HepG2 (cell line): ENCODE results near the gene SNF8. TPM values are rescaled to one million over a fixed set of nuclear protein-coding genes. Genes with fewer than 3 reads are reported as not detected.

Experiments
- BRD4 ChIP-seq: sonication (generic); formaldehyde crosslinking; IDR thresholded peaks from 2 replicates; pipeline ENCODE4 v1.4.0; 2020; ENCODE audit warnings: missing genetic modification reagents
- CREB1 ChIP-seq, 2 experiments: fragments of 450-650 bp in 1 of 2; IDR thresholded peaks; 2 replicates each; pipeline ENCODE4 v1.6.1; 2016 to 2017; ENCODE audit warnings: control low read depth in 1 of 2, mild to moderate bottlenecking in 1 of 2, missing compliant biosample characterization in 1 of 2, missing genetic modification characterization in 1 of 2
- CTCF ChIP-seq: sonication (generic); formaldehyde crosslinking; IDR thresholded peaks from 2 replicates; pipeline ENCODE4 v1.5.0; 2020; ENCODE audit warnings: mild to moderate bottlenecking, missing genetic modification reagents, moderate library complexity
- GLI4 ChIP-seq: sonication (generic); formaldehyde crosslinking; IDR thresholded peaks from 2 replicates; pipeline ENCODE4 v1.5.1; 2020; ENCODE audit warnings: missing genetic modification reagents, mild to moderate bottlenecking, moderate library complexity, borderline replicate concordance
- HOXD1 ChIP-seq: sonication (generic); formaldehyde crosslinking; IDR thresholded peaks from 2 replicates; pipeline ENCODE4 v1.5.0; 2020; ENCODE audit warnings: missing genetic modification reagents
- KDM5A ChIP-seq: fragments of 200-600 bp; sonication (generic); IDR thresholded peaks from 2 replicates; pipeline ENCODE4 v1.7.0; 2018; ENCODE audit warnings: antibody characterized with exemption, mild to moderate bottlenecking, low read length, borderline replicate concordance
- MAFG ChIP-seq: sonication (generic); formaldehyde crosslinking; IDR thresholded peaks from 2 replicates; pipeline ENCODE4 v1.5.1; 2020; ENCODE audit warnings: mild to moderate bottlenecking, missing genetic modification reagents
- MAX ChIP-seq: IDR thresholded peaks from 2 replicates; pipeline ENCODE4 v1.6.1; 2012; ENCODE audit warnings: inconsistent platforms
- NFE2L2 ChIP-seq: fragments of 150-350 bp; IDR thresholded peaks from 2 replicates; pipeline ENCODE4 v1.6.1; 2014; ENCODE audit warnings: low read length
- RAD51 ChIP-seq: fragments of 450-650 bp; IDR thresholded peaks from 2 replicates; pipeline ENCODE4 v1.6.1; 2016; ENCODE audit warnings: borderline replicate concordance
- RNF219 ChIP-seq: sonication (generic); formaldehyde crosslinking; IDR thresholded peaks from 2 replicates; pipeline ENCODE4 v1.5.0; 2020; ENCODE audit warnings: mild to moderate bottlenecking, missing genetic modification reagents
- SAFB2 ChIP-seq: sonication (generic); formaldehyde crosslinking; IDR thresholded peaks from 2 replicates; pipeline ENCODE4 v1.5.1; 2020; ENCODE audit warnings: missing genetic modification reagents, low read depth, mild to moderate bottlenecking, borderline replicate concordance
- TFE3 ChIP-seq: IDR thresholded peaks from 2 replicates; pipeline ENCODE4 v1.6.1; 2016
- TRIM22 ChIP-seq: fragments of 450-650 bp; IDR thresholded peaks from 2 replicates; pipeline ENCODE4 v1.6.1; 2017
- ZBTB46 ChIP-seq: sonication (generic); formaldehyde crosslinking; IDR thresholded peaks from 2 replicates; pipeline ENCODE4 v1.4.0; 2020; ENCODE audit warnings: mild to moderate bottlenecking, missing genetic modification reagents, borderline replicate concordance
- ZNF3 ChIP-seq: IDR thresholded peaks from 2 replicates; pipeline ENCODE4 v1.7.0; 2017; ENCODE audit warnings: inconsistent platforms
- ZNF484 ChIP-seq: sonication (generic); formaldehyde crosslinking; IDR thresholded peaks from 2 replicates; pipeline ENCODE4 v1.5.1; 2020; ENCODE audit warnings: mild to moderate bottlenecking, low read depth, missing genetic modification reagents, borderline replicate concordance
- ZNF747 ChIP-seq: sonication (generic); formaldehyde crosslinking; IDR thresholded peaks from 2 replicates; pipeline ENCODE4 v1.8.1; 2023; ENCODE audit warnings: missing genetic modification reagents, mild to moderate bottlenecking, borderline replicate concordance
- ZNF788 ChIP-seq: sonication (generic); formaldehyde crosslinking; IDR thresholded peaks from 2 replicates; pipeline ENCODE4 v1.5.0; 2020; ENCODE audit warnings: mild to moderate bottlenecking, missing genetic modification reagents, borderline replicate concordance
- ZNF790 ChIP-seq: sonication (generic); formaldehyde crosslinking; IDR thresholded peaks from 2 replicates; pipeline ENCODE4 v1.8.0; 2022; ENCODE audit warnings: missing genetic modification reagents, mild to moderate bottlenecking, borderline replicate concordance
- polyA plus RNA-seq, 8 experiments: library from polyadenylated mRNA; depleted of rRNA in 3 of 8; stranded (reverse) in 7 of 8; unstranded in 1 of 8; fragments of >200 nt; fragmentation: Illumina TruSeq in 4 of 8; extraction: Trizol in 4 of 8; gene quantifications; 2 replicates each; pipeline versions ENCODE4 v1.2.1 to v1.2.3, GENCODE V29; 2011 to 2016; ENCODE audit warnings: low read depth in 4 of 8, missing spikeins in 1 of 8, mixed read lengths in 1 of 8; ENCODE audit not compliant: insufficient read depth in 1 of 8
- total RNA-seq, 5 experiments: library from RNA; depleted of rRNA; stranded (reverse); fragments of >200 nt; fragmentation: Illumina TruSeq; extraction: Trizol; gene quantifications; 2 replicates each; pipeline ENCODE4 v1.2.3, GENCODE V29; 2016; ENCODE audit warnings: low read depth in 1 of 5

SNF8 gene
- total and polyA plus RNA-seq, 2 of the 13 experiments (the other 11 are each of a cell fraction or from before 2014, with no cell fraction given): 114 to 153 TPM

GRCh38 chr17:48908047-48908843, 36.4 kb downstream of the SNF8 start, which contains the start of gene UBE2Z (continued):
- TF ChIP-seq NFE2L2 (no peak), ZNF788 (CRISPR knock-in tag) (peak; percentile 92; the same call in 1 of the 2 replicates), HOXD1 (peak; percentile 80), SAFB2 (CRISPR knock-in tag) (peak; percentile 31; the same call in 1 of the 2 replicates), TRIM22 (no peak), CREB1 (IDR thresholded peaks at IDR 0.05) (0 out of 2 replicates have a peak, but pooled peaks have one; percentile 32), CREB1 (CRISPR knock-in tag; IDR thresholded peaks at IDR 0.05) (peak; percentile 82), TFE3 (CRISPR knock-in tag) (peak; percentile 64), ZNF3 (no peak), ZNF790 (CRISPR knock-in tag) (peak; percentile 65; the same call in 1 of the 2 replicates), MAFG (CRISPR knock-in tag) (no peak), MAX (peak; percentile 86), RNF219 (CRISPR knock-in tag) (no peak; the same call in 1 of the 2 replicates), ZNF747 (CRISPR knock-in tag) (no peak), KDM5A (peak; percentile 81; the same call in 1 of the 2 replicates), ZNF484 (CRISPR knock-in tag) (no peak), BRD4 (CRISPR knock-in tag) (peak; percentile 95), GLI4 (no peak; the same call in 1 of the 2 replicates), ZBTB46 (CRISPR knock-in tag) (no peak), CTCF (peak; percentile 80), RAD51 (no peak)
